Measurements from ENCODE around the gene USP24.

The USP24 gene

DNA sequence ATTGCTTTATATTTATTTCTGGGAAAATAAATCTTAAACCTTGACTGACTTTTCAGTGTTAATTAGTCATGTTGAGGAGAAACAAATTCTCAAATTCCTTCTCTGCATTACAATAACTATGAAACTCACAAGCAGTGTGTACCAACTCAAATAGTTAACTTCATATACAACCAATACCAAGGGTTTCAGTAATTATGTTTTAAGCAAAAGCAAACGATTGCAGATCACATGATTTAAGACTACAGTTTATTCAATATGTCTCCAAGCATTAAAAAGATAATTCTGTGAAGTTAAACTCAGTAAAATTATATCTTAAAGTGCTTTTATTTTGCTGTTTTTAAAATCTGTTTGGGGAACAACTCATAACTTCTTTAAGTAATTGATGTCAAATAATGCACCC, 147.2 kb downstream of the USP24 start:
- no peak for DNase-seq (ENCODE audit: low read depth, low spot score)

GRCh38 chr1:55067022-55067778, 148.0 kb downstream of the USP24 start:
- DNase-seq (ENCODE audit: low read depth, low spot score) = no peak

DNA sequence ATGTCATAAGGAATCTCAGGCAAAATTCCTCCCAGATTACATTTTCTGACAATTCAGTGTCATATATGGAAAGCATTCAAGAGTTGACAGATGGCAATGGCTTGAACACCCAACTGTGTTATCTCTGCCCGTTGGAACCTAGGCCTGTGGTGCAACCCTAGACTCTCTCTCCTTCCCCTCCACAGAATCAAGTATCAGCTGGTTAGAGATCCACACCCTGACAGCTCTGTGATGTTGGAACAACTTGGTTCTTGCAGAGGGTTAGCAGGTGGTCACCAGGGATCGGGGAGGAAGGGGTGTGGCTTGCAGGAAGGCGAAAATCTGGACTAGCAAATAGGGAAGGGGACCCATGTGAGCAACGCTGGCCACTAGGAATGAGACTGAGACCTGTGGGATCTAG, 149.5 kb downstream of the USP24 start:
- DNase-seq (ENCODE audit: low read depth, low spot score) = no peak

- no peak for DNase-seq (ENCODE audit: low read depth, low spot score)
Measured at GRCh38 chr1:55064861-55065263, 150.3 kb downstream of the USP24 start.

GRCh38 chr1:55064071-55064581, 151.0 kb downstream of the USP24 start:
- DNase-seq (ENCODE audit: low read depth, low spot score) = no peak

DNA sequence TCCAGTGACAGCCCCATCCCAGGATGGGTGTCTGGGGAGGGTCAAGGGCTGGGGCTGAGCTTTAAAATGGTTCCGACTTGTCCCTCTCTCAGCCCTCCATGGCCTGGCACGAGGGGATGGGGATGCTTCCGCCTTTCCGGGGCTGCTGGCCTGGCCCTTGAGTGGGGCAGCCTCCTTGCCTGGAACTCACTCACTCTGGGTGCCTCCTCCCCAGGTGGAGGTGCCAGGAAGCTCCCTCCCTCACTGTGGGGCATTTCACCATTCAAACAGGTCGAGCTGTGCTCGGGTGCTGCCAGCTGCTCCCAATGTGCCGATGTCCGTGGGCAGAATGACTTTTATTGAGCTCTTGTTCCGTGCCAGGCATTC, 151.6 kb downstream of the USP24 start:
- no peak for DNase-seq (ENCODE audit: low read depth, low spot score)

DNA sequence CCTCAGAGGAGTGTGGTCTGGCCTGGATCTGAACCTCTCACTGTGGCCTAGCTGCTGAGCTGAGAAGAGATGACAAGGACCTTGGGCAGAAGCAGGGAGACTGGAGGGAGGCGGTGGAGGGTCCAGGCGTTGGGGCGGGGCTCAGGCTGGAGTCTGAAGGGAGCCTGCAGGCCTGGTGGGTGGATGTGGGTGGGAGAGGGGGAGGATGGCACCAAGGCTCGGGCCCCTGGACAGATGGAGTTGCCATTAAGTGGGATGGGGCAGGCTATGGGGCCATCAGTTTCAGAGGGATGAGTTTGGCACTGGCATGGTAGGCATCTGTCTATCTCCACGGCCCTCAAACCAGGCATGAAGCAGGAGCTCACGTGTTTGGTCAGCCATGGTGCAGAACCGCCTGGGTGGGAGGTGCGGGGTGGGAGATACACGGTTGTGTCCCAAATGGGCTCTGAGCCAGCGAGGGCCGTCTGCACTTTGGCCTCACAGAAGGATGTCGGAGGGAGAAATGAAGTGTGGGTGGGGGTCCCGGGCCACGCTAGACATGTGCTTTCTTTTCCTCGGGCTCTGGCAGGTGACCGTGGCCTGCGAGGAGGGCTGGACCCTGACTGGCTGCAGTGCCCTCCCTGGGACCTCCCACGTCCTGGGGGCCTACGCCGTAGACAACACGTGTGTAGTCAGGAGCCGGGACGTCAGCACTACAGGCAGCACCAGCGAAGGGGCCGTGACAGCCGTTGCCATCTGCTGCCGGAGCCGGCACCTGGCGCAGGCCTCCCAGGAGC, 152.2 kb downstream of the USP24 start:
- DNase-seq (ENCODE audit: low read depth, low spot score) = no peak

DNA sequence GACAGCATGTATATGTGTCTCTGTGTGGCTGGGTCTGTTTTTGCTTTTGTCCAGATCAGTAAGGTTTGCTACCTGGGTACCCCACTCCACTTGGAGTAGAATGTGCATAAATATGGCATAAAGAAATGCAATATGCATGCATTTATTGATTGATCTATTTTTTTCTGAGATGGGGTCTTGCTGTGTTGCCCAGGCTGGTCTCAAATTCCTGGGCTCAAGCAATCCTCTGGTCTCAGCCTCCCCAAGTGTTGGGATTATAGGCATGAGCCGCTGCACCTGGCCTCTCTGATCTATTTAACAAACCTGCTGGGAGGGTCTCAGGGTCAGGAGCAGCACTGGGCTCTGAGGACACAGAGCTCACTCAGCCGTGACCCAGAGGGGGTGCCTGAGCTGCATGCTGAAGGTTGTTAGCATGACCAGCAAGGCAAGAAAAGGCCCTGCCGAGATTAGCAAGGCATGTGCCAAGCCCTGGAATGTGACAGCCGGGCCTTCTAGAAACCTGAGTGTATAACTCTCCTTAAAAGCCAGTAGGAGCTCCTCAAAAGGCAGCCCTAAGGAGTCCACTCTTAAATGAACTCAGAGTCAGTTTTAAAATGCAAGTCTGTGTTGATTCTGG, 153.3 kb downstream of the USP24 start:
- no peak for DNase-seq (ENCODE audit: low read depth, low spot score)

GRCh38 chr1:55061000-55061705, 154.0 kb downstream of the USP24 start:
- DNase-seq (ENCODE audit: low read depth, low spot score) = no peak

DNA sequence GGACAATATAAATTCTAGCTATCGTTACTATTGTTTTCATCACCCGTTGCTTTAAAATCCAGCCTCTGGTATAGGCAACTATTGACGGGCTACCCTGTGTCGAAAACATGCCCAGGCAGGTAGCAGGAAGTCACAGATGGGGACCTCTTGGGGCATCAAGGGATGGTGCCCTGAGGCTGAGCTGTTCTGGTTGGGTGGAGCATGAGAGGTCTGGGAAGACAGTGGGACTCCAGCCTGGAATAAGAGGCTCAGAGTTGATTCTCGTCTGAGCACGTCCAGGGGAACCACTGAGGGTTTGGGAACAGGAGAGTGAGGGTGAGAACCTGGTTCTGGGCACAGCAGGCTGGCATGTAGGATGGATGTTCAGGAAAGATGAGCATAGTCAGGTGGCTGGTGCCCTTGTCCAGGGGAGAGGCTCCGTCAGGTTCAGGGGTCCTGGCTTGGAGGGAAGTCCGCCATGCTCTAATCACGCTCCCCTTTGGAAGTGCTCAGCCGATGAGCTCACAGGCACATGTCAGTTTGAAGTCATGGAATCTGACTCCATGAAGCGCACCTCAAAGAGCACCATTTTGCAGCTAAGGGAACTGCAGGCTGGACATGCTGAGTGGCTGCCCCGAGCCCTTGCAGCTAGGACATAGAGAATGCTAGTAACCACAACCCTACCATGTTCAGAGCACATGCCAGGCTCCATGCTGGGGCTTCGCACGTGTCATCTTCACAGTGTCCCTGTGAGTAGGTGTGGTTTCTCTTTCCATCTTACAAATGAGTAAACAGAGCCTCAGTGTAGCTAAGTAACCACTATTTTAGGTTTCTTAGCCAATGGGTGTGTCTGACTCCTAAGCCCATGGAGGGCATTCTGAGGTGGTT, 154.8 kb downstream of the USP24 start:
- DNase-seq (ENCODE audit: low read depth, low spot score) = no peak

DNA sequence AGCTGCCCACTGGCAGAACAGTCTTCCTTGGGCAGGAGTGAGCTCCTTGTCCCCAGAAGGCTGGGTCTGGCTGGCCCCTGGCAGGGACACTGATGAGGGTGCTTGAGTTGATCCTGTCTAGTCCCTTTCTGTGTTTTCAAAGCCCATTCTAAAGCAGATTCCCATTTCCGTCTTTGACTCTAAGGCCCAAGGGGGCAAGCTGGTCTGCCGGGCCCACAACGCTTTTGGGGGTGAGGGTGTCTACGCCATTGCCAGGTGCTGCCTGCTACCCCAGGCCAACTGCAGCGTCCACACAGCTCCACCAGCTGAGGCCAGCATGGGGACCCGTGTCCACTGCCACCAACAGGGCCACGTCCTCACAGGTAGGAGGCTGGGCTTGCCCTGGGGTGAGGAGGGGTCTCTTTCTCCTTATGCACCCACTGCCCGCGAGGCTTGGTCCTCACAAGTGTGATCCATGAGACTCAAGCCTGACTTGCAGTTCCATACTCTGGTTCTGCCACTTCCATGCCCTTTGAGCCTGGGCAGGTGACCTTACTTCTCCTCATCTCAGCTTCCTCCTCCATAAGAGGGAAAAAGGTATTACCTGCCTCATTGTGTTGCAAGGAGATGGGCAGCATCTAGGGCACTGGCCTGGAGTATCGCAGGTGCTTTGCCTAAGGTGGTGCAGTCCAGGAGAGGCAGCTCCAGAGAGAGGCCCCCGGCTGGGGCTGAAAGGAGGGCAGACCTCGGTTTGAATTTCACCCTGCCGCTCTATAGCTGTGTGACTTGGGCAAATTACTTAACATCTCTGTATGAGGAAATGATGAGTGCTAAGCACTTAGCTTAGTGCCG, 155.6 kb downstream of the USP24 start:
- DNase-seq (ENCODE audit: low read depth, low spot score) = no peak

- no peak for DNase-seq (ENCODE audit: low read depth, low spot score)
Measured at GRCh38 chr1:55057956-55058298, 157.2 kb downstream of the USP24 start.

GRCh38 chr1:55057270-55057955, 157.8 kb downstream of the USP24 start:
- DNase-seq (ENCODE audit: low read depth, low spot score) = no peak

- DNase-seq (ENCODE audit: low read depth, low spot score) = no peak
Measured at GRCh38 chr1:55056632-55056992, 158.6 kb downstream of the USP24 start.

DNA sequence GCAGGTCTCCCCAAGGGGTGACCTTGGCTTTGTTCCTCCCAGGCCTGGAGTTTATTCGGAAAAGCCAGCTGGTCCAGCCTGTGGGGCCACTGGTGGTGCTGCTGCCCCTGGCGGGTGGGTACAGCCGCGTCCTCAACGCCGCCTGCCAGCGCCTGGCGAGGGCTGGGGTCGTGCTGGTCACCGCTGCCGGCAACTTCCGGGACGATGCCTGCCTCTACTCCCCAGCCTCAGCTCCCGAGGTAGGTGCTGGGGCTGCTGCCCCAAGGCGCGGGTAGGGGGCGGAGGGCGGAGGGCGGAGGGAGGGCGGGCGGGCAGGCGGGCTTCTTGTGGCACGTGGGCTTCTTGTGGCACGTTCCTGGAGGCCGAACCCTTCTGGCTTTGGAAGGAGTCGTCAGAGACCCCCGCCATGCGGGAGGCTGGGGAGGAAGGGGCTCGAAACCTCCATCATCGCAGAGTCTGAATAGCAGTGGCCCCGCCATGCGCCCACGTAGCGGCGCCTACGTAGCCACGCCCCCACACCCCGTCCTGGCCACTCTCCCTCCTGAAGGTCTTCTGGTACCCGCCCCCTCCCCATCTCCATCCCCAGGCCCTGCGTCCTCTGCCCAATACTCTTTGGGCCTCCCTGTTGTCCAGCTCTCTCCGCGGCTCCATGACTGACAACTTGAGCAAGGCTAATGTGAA, 159.1 kb downstream of the USP24 start:
- no peak for DNase-seq (ENCODE audit: low read depth, low spot score)

GRCh38 chr1:55055084-55055882, 159.9 kb downstream of the USP24 start:
- no peak for DNase-seq (ENCODE audit: low read depth, low spot score)

- no peak for DNase-seq (ENCODE audit: low read depth, low spot score)
Measured at GRCh38 chr1:55054396-55054795, 160.8 kb downstream of the USP24 start.

DNA sequence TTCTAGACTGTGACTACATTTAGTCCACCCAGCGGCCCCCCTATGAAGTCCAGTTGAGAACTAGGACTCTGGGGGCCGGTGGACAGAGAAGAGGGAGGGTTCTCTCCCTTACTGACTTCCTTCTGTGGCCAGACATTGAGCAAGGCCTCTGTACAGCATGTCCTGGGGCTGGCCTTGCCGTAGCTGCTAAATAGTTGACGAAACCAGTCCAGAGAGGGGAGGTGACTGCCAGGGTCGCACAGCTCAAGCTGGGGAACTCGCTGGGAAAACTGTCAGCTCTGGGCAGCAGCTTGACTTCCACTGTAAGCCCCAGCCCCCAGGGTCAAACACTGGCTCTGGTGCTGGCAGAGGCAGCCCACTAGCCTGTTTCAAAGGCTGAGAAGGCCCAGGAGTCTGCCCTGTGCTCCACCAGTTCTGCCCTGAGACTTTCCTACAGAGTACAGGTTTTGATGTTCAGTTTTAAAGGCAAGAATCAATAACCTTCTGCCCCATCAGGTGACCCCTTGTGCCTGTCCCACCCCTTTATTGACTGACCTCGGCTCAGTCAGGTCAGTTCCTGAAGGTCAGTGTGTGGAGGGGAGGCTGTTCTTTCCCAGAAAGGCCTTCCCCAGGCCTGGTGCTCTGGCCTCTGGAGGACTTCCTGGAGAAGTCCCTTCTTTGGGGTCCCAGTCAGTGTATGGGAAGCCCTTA, 161.8 kb downstream of the USP24 start:
- no peak for DNase-seq (ENCODE audit: low read depth, low spot score)

Measured in brain pericyte (primary cell).